Lower lobe of right lung (tissue), 2 donors: ENCODE results near the gene CC2D1A. TPM values are rescaled to one million over a fixed set of nuclear protein-coding genes. Genes with fewer than 3 reads are reported as not detected.

Source experiments
- ATAC-seq, 2 donors: fragments of 200-7000 bp; cut with Tn5 transposase; one replicate each; pipeline ENCODE4 v1.9.1; 2020 to 2022; ENCODE audit warnings: mild to moderate bottlenecking in 2 of 2, moderate library complexity in 2 of 2
- DNase-seq: peaks from one replicate; pipeline ENCODE4 v3.0.0-alpha.2; 2020
- H3K27ac ChIP-seq: fragments of 200-600 bp; one replicate; pipeline ENCODE4 v1.8.0; 2022
- H3K27me3 ChIP-seq: fragments of 200-600 bp; one replicate; pipeline ENCODE4 v1.8.0; 2022; ENCODE audit warnings: low read depth
- H3K36me3 ChIP-seq: fragments of 200-600 bp; one replicate; pipeline ENCODE4 v1.8.0; 2022; ENCODE audit warnings: mild to moderate bottlenecking
- H3K4me1 ChIP-seq: fragments of 200-600 bp; one replicate; pipeline ENCODE4 v1.8.0; 2022
- H3K4me3 ChIP-seq: fragments of 200-600 bp; one replicate; pipeline ENCODE4 v1.8.0; 2022; ENCODE audit warnings: mild to moderate bottlenecking
- H3K9me3 ChIP-seq: fragments of 200-600 bp; one replicate; pipeline ENCODE4 v1.8.0; 2022
- intact Hi-C: fragments of 100-400 bp; cut with DNase I; formaldehyde crosslinking; loops from one replicate; pipeline ENCODE4 v1.11.0; 2022
- total RNA-seq: library from RNA; stranded (reverse); fragmentation: NEBNext Ultra II Directional; extraction: Animal tissue kit (Norgen Biotek cat#: 25700); gene quantifications from one replicate; pipeline ENCODE4 v1.2.1, GENCODE V29; 2021
- TF ChIP-seq, protein P1 (sequence below): fragments of 200-600 bp; IDR thresholded peaks from one replicate; pipeline ENCODE4 v1.8.0; 2022; ENCODE audit warnings: antibody characterized with exemption, mild to moderate bottlenecking
- donor health status: DM: no; HTN: yes; CAD: no; lungs with severe emphysema.

CC2D1A gene
- total RNA-seq, 1 donor from 2014 or later, result 32.4 TPM

DNA sequence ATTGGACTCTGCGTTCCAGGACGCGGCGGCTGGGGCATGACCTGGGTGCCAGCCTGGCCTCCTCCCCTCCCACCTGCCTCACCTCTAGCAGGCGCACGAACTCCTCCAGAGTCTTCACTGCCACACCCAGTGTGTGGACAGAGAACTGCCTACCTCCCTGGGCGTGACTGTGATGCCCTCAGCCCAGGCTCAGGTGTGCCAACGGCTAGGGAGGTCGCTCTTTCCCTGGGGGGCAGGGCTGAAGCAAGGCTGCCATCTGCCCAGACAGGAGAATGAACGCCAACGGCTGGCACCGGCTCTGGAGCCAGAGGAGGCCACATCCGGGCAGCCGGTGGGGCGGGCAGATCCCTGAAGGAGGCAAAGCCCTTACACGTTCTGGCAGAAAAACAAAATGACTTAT is 17.7 kb upstream of the CC2D1A start:
- no peak for DNase-seq

DNA sequence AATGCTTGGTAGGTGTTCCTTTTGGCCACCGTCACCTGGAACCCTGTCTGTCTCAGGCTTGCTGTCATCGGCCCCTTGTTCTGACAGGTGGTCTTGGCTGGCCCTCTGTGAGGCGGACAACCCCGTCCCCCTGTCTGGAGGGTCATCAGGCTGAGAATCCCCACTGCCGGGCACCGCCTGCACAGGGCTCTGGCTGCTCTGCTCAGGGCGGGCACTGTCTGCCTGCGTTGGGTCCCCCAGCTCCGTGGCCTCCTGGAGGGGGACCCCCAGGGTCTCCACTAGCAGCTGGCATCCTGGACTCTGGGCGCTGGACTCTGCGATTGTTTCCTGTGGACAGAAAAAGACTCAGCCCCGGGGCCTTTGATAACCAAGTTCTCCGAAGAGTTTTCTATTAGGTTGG is 15.9 kb upstream of the CC2D1A start:
- Histone ChIP-seq H3K4me1 (no peaks in the 10 kb centered on the region), H3K27me3 (no peaks in the 10 kb centered on the region), H3K9me3 (no peaks in the 10 kb centered on the region), H3K4me3 (no peak overlapping the region), H3K36me3 (no peaks in the 10 kb centered on the region), H3K27ac (no peak overlapping the region)
- DNase-seq (no peak), ATAC-seq (peak in 1 of 2 donors; percentile 9)
- TF ChIP-seq, protein P1, sequence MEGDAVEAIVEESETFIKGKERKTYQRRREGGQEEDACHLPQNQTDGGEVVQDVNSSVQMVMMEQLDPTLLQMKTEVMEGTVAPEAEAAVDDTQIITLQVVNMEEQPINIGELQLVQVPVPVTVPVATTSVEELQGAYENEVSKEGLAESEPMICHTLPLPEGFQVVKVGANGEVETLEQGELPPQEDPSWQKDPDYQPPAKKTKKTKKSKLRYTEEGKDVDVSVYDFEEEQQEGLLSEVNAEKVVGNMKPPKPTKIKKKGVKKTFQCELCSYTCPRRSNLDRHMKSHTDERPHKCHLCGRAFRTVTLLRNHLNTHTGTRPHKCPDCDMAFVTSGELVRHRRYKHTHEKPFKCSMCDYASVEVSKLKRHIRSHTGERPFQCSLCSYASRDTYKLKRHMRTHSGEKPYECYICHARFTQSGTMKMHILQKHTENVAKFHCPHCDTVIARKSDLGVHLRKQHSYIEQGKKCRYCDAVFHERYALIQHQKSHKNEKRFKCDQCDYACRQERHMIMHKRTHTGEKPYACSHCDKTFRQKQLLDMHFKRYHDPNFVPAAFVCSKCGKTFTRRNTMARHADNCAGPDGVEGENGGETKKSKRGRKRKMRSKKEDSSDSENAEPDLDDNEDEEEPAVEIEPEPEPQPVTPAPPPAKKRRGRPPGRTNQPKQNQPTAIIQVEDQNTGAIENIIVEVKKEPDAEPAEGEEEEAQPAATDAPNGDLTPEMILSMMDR, result no peak
- intact Hi-C loops, result no loop called here

More for the DNA sequence above, 17.7 kb upstream of the CC2D1A start:
- Histone ChIP-seq H3K4me1 (no peaks in the 10 kb centered on the region), H3K27ac (no peak overlapping the region), H3K4me3 (no peak overlapping the region), H3K36me3 (no peaks in the 10 kb centered on the region), H3K9me3 (no peaks in the 10 kb centered on the region), H3K27me3 (no peaks in the 10 kb centered on the region)
- intact Hi-C loops, result no loop called here
- ATAC-seq, result no peak
- TF ChIP-seq, protein P1, result no peak

- no peaks in the 10 kb centered on the region for H3K36me3 ChIP-seq
- TF ChIP-seq, protein P1, result no peak
- H3K4me1 ChIP-seq, result no peaks in the 10 kb centered on the region
- H3K9me3 ChIP-seq, result no peaks in the 10 kb centered on the region
- DNase-seq (no peak), ATAC-seq (no peak)
- intact Hi-C loops, result no loop called here
- H3K27ac ChIP-seq, result no peak overlapping the region
- no peak overlapping the region for H3K4me3 ChIP-seq
- no peaks in the 10 kb centered on the region for H3K27me3 ChIP-seq
Observed at GRCh38 chr19:13892870-13893269, 13.1 kb upstream of the CC2D1A start.

GRCh38 chr19:13894552-13894951 is 11.4 kb upstream of the CC2D1A start:
- no peaks in the 10 kb centered on the region for H3K36me3 ChIP-seq
- H3K9me3 ChIP-seq, result no peaks in the 10 kb centered on the region
- H3K4me1 ChIP-seq, result no peaks in the 10 kb centered on the region
- no peak overlapping the region for H3K27ac ChIP-seq
- intact Hi-C loops, result no loop called here
- TF ChIP-seq, protein P1, result no peak
- H3K4me3 ChIP-seq, result no peak overlapping the region
- DNase-seq (no peak), ATAC-seq (no peak)
- H3K27me3 ChIP-seq, result no peaks in the 10 kb centered on the region

GRCh38 chr19:13896227-13896626 is 9.8 kb upstream of the CC2D1A start:
- DNase-seq, result no peak
- no peaks in the 10 kb centered on the region for H3K9me3 ChIP-seq
- intact Hi-C loops, result no loop called here
- no peaks in the 10 kb centered on the region for H3K36me3 ChIP-seq
- no peak overlapping the region for H3K27ac ChIP-seq
- no peak for ATAC-seq
- H3K4me3 ChIP-seq, result no peak overlapping the region
- no peaks in the 10 kb centered on the region for H3K27me3 ChIP-seq
- TF ChIP-seq, protein P1, result no peak
- no peaks in the 10 kb centered on the region for H3K4me1 ChIP-seq

DNA sequence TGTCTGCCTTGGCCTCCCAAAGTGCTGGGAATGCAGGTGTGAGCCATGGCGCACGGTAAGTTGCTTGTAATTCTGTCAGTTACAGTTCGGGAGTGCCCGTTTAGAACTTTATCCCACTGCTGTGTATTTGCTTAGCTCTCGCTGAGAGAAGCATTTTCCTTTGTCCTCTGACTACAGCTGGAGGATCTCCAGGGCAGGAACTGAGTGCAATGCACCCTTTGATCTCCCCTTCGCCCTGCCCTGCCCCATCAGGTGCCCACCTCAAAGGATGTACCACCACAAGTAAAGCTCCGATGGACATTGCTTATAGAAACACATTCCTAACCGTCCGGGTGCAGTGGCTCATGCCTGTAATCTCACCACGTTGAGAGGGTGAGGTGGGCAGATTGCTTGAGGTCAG is 6.6 kb upstream of the CC2D1A start:
- TF ChIP-seq, protein P1, result no peak
- no peak overlapping the region for H3K27ac ChIP-seq
- no peaks in the 10 kb centered on the region for H3K4me1 ChIP-seq
- ATAC-seq (no peak), DNase-seq (no peak)
- H3K27me3 ChIP-seq, result no peaks in the 10 kb centered on the region
- no peaks in the 10 kb centered on the region for H3K9me3 ChIP-seq
- intact Hi-C loops, result no loop called here
- H3K36me3 ChIP-seq, result no peaks in the 10 kb centered on the region
- H3K4me3 ChIP-seq, result no peak overlapping the region
